WTC11 (cell line): ENCODE results near the gene RFX8. TPM values are rescaled to one million over a fixed set of nuclear protein-coding genes. Genes with fewer than 3 reads are reported as not detected.

Source experiments
- ATAC-seq: fragments of 200-7000 bp; cut with Tn5 transposase; 2 replicates; pipeline ENCODE4 v1.10.0; 2021; ENCODE audit warnings: mild to moderate bottlenecking, moderate library complexity
- CTCF ChIA-PET: fragments of 300-600 bp; sonication (Branson Sonifier 250); formaldehyde crosslinking; loops from one replicate; lab custom pipeline; 2021; ENCODE audit warnings: antibody characterized with exemption; lab: Charles Lee
- POLR2A ChIA-PET: fragments of 350-600 bp; sonication (Branson Sonifier 250); formaldehyde crosslinking; loops from one replicate; lab custom pipeline; 2021; ENCODE audit warnings: antibody characterized with exemption; lab: Charles Lee
- DNase-seq: peaks from one replicate; pipeline ENCODE4 v3.0.0; 2021; ENCODE audit warnings: low spot score
- H3K27ac Mint-ChIP-seq: 2 replicates; pipeline ENCODE4 v1.8.0; 2021; ENCODE audit warnings: mixed read lengths
- H3K27me3 Mint-ChIP-seq: 2 replicates; pipeline ENCODE4 v1.8.0; 2021; ENCODE audit warnings: low read depth, mild to moderate bottlenecking, moderate library complexity, mixed read lengths
- H3K36me3 Mint-ChIP-seq: 2 replicates; pipeline ENCODE4 v1.8.0; 2021; ENCODE audit warnings: mixed read lengths
- H3K4me1 Mint-ChIP-seq: 2 replicates; pipeline ENCODE4 v1.8.0; 2022; ENCODE audit warnings: mixed read lengths
- H3K4me3 Mint-ChIP-seq: 2 replicates; pipeline ENCODE4 v1.8.0; 2021; ENCODE audit warnings: mild to moderate bottlenecking, moderate library complexity, mixed read lengths
- H3K9me3 Mint-ChIP-seq: 2 replicates; pipeline ENCODE4 v1.8.0; 2021; ENCODE audit warnings: mixed read lengths
- AFF4 ChIP-seq: sonication (generic); formaldehyde crosslinking; IDR thresholded peaks from 2 replicates; pipeline ENCODE4 v1.8.1; 2023; ENCODE audit warnings: mild to moderate bottlenecking, missing genetic modification reagents, borderline replicate concordance
- CDX4 ChIP-seq: fragments of 250-450 bp; sonication (Bioruptor Pico); IDR thresholded peaks from 2 replicates; pipeline ENCODE4 v1.9.0; 2021; ENCODE audit warnings: moderate library complexity, mild to moderate bottlenecking, inconsistent platforms, borderline replicate concordance
- CREM ChIP-seq: sonication (generic); formaldehyde crosslinking; IDR thresholded peaks from 2 replicates; pipeline ENCODE4 v1.8.1; 2022; ENCODE audit warnings: mild to moderate bottlenecking, missing genetic modification reagents, moderate library complexity
- FOXP4 ChIP-seq: sonication (generic); formaldehyde crosslinking; IDR thresholded peaks from 2 replicates; pipeline ENCODE4 v1.8.0; 2022; ENCODE audit warnings: mild to moderate bottlenecking, missing genetic modification reagents
- GABPB1 ChIP-seq: sonication (generic); formaldehyde crosslinking; IDR thresholded peaks from 2 replicates; pipeline ENCODE4 v1.8.1; 2023; ENCODE audit warnings: mild to moderate bottlenecking, missing genetic modification reagents
- HMGXB4 ChIP-seq: sonication (generic); formaldehyde crosslinking; IDR thresholded peaks from 2 replicates; pipeline ENCODE4 v1.8.1; 2023; ENCODE audit warnings: mild to moderate bottlenecking, moderate library complexity, missing genetic modification reagents
- IRF2 ChIP-seq: sonication (generic); formaldehyde crosslinking; IDR thresholded peaks from 2 replicates; pipeline ENCODE4 v1.8.0; 2022; ENCODE audit warnings: low read depth, missing genetic modification reagents, borderline replicate concordance
- NFE2L1 ChIP-seq: sonication (generic); formaldehyde crosslinking; IDR thresholded peaks from 2 replicates; pipeline ENCODE4 v1.8.1; 2023; ENCODE audit warnings: missing genetic modification reagents
- NR3C1 ChIP-seq: sonication (generic); formaldehyde crosslinking; conservative IDR thresholded peaks from 2 replicates; pipeline ENCODE4 v1.8.1; 2023; ENCODE audit warnings: low read depth, mild to moderate bottlenecking, missing genetic modification reagents
- SMAD4 ChIP-seq: sonication (generic); formaldehyde crosslinking; IDR thresholded peaks from 2 replicates; pipeline ENCODE4 v1.8.0; 2022; ENCODE audit warnings: mild to moderate bottlenecking, missing genetic modification reagents
- SP1 ChIP-seq: sonication (generic); formaldehyde crosslinking; conservative IDR thresholded peaks from 2 replicates; pipeline ENCODE4 v1.8.1; 2022; ENCODE audit warnings: missing genetic modification reagents
- STAT6 ChIP-seq: sonication (generic); formaldehyde crosslinking; conservative IDR thresholded peaks from 2 replicates; pipeline ENCODE4 v1.8.1; 2023; ENCODE audit warnings: mild to moderate bottlenecking, low read depth, missing genetic modification reagents, moderate library complexity
- TP53 ChIP-seq: sonication (generic); formaldehyde crosslinking; IDR thresholded peaks from 2 replicates; pipeline ENCODE4 v1.8.1; 2023; ENCODE audit warnings: mild to moderate bottlenecking, missing genetic modification reagents
- ZMAT4 ChIP-seq: fragments of 250-450 bp; sonication (Bioruptor Pico); IDR thresholded peaks from 2 replicates; pipeline ENCODE4 v1.9.0; 2021; ENCODE audit warnings: mild to moderate bottlenecking
- ZNF219 ChIP-seq: sonication (generic); formaldehyde crosslinking; IDR thresholded peaks from 2 replicates; pipeline ENCODE4 v1.8.0; 2023; ENCODE audit warnings: missing genetic modification reagents, mild to moderate bottlenecking, borderline replicate concordance
- ZNF232 ChIP-seq: sonication (generic); formaldehyde crosslinking; IDR thresholded peaks from 2 replicates; pipeline ENCODE4 v1.8.0; 2022; ENCODE audit warnings: mild to moderate bottlenecking, missing genetic modification reagents
- ZNF263 ChIP-seq: sonication (generic); formaldehyde crosslinking; IDR thresholded peaks from 2 replicates; pipeline ENCODE4 v1.8.1; 2022; ENCODE audit warnings: low read depth, mild to moderate bottlenecking, moderate library complexity, missing genetic modification reagents
- total RNA-seq: library from RNA; stranded (reverse); gene quantifications from 3 replicates; pipeline ENCODE4 v1.2.3, GENCODE V29; 2021

RFX8 gene
- total RNA-seq, 1 experiment from 2014 or later: 0.28 TPM

- ChIA-PET POLR2A (no interaction called here), CTCF (no interaction called here)
- Mint-ChIP-seq H3K4me3 (no peak overlapping the region), H3K27ac (no peak overlapping the region), H3K4me1 (peaks cover 9% of the 10 kb centered on the region), H3K27me3 (peaks cover 3% of the 10 kb centered on the region; the same call in 1 of the 2 replicates), H3K9me3 (no peaks in the 10 kb centered on the region), H3K36me3 (no peaks in the 10 kb centered on the region)
- no peak for DNase-seq
- TF ChIP-seq AFF4 (CRISPR knock-in tag): no peak
- no peak for TF ChIP-seq CREM (CRISPR knock-in tag)
- no peak for TF ChIP-seq CDX4 (CRISPR knock-in tag)
- no peak for TF ChIP-seq GABPB1 (CRISPR knock-in tag)
- TF ChIP-seq ZMAT4 (CRISPR knock-in tag): no peak
- no peak for TF ChIP-seq ZNF263 (CRISPR knock-in tag)
- no peak for TF ChIP-seq FOXP4 (CRISPR knock-in tag)
- TF ChIP-seq ZNF232 (CRISPR knock-in tag): no peak
- TF ChIP-seq STAT6: no peak
- no peak for TF ChIP-seq NFE2L1 (CRISPR knock-in tag)
- no peak for TF ChIP-seq NR3C1
- TF ChIP-seq IRF2 (CRISPR knock-in tag): no peak
- TF ChIP-seq HMGXB4: no peak
- ATAC-seq: no peak
These were observed 44.8 kb downstream of the RFX8 start for GRCh38 chr2:101430156-101430555.

GRCh38 chr2:101429453-101429852 lies 45.5 kb downstream of the RFX8 start:
- Mint-ChIP-seq H3K27ac (no peak overlapping the region), H3K27me3 (no peaks in the 10 kb centered on the region), H3K4me3 (no peak overlapping the region), H3K36me3 (no peaks in the 10 kb centered on the region), H3K4me1 (peaks cover 4% of the 10 kb centered on the region; the same call in 1 of the 2 replicates), H3K9me3 (no peaks in the 10 kb centered on the region)
- no peak for TF ChIP-seq CREM (CRISPR knock-in tag)
- TF ChIP-seq ZNF219: no peak
- no peak for TF ChIP-seq SMAD4 (CRISPR knock-in tag)
- TF ChIP-seq TP53 (CRISPR knock-in tag): no peak
- no peak for TF ChIP-seq SP1
- ATAC-seq: no peak
- ChIA-PET POLR2A (no interaction called here), CTCF (no interaction called here)
- no peak for DNase-seq
